ENCODE measurements around the gene ZNF629. TPM values are rescaled to one million over a fixed set of nuclear protein-coding genes. Genes with fewer than 3 reads are reported as not detected.

ZNF629 gene
- total and polyA plus RNA-seq, 2 experiments from 2014 or later, result 5.0 to 12.2 TPM

DNA sequence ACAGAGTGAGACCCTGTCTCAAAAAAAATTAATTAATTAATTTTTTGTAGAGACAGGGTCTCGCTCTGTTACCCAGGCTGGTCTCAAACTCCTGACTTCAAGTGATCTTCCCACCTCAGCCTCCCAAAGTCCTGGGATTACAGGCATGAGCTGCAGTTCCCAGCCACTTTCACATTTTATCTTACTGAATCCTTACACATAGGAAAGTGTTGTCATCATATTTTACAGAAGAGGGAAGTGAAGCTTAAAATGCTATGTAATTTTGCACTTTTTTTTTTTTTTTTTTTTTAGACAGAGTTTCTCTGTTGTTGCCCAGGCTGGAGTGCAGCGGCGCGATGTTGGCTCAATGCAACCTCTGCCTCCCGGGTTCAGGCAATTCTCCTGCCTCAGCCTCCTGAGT lies 21.1 kb upstream of the ZNF629 start:
- Histone ChIP-seq H3K4me1 (ENCODE audit: insufficient read depth) (peaks cover 10% of the 10 kb centered on the region), H2AFZ (no peak overlapping the region), H3K36me3 (ENCODE audit: low read depth) (no peaks in the 10 kb centered on the region), H3K27me3 (replicated peaks; ENCODE audit: insufficient read depth) (no peaks in the 10 kb centered on the region), H3K9ac (no peak overlapping the region), H3K27ac (no peak overlapping the region), H3K9me3 (ENCODE audit: low read depth) (no peaks in the 10 kb centered on the region), H3K79me2 (ENCODE audit: insufficient read depth) (no peaks in the 10 kb centered on the region), H3K4me3 (no peak overlapping the region), H3F3A (ENCODE audit: insufficient read depth) (peaks cover 6% of the 10 kb centered on the region), H3K4me2 (ENCODE audit: unreplicated experiment) (no peak overlapping the region), H4K20me1 (ENCODE audit: insufficient read depth) (no peaks in the 10 kb centered on the region), H3K9me2 (ENCODE audit: insufficient read depth) (no peaks in the 10 kb centered on the region)
- in situ Hi-C loops (cut with MboI), result no loop called here
- 96 to 100% methylated on average over 5 of the region's 5 CpGs for WGBS, 2 experiments (ENCODE audit: low coverage in 1 of 2, low lambda C conversion rate in 2 of 2, missing lambda C conversion rate in 2 of 2)
- DNase-seq, result no peak
- TF ChIP-seq EZH2 (IDR thresholded peaks at IDR 0.05; ENCODE audit: insufficient read depth, poor library complexity, severe bottlenecking) (no peak), EZH2phosphoT487 (IDR thresholded peaks at IDR 0.05; ENCODE audit: insufficient read depth, low read depth) (no peak)

DNA sequence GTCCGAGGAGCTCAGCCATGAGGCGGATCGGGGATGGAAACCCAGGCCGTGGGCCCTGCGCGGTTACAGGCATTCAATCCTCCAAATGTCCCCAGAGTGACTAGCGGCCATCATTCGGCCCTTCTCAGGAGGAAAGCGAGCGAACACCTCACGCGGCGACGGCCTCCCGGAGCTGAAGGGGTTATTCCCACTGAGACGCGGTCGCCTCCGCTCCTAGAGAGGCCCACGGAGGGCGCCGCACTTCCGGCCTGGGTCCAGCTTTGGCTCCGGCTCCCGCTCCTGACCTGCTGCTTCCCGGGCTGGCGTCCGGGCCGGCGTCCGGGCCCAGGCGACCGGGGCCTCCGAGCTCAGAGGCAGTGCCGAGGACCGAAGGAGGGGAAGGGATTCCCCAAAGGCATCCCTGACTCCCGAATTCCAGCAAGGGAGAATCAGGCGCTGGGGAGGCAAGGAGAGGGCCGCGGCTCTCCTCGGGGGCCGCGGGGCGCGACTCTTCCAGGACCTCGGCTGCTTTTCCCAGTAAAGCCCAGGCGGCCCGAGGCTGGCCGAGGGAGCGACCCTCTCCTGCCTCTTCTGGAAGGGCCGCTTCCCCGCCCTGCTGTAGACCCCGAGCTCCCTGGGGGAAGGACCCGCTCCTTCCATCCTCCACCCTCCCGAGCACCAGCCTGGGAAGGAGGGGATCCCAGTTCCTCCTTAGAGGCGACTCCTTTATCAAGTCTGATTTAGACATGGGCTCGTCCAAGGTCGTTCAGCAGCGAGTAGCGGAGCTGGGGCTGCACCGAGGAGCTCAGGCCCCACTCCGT lies 18.6 kb upstream of the ZNF629 start:
- 1% methylated on average over 58 to 59 of the region's 62 CpGs for WGBS, 2 experiments (ENCODE audit: low coverage in 1 of 2, low lambda C conversion rate in 2 of 2, missing lambda C conversion rate in 2 of 2)
- H2AFZ ChIP-seq, result peak overlapping the region; percentile 98
- H3K9me2 ChIP-seq (ENCODE audit: insufficient read depth), result no peaks in the 10 kb centered on the region
- no peaks in the 10 kb centered on the region for H4K20me1 ChIP-seq (ENCODE audit: insufficient read depth)
- H3K4me1 ChIP-seq (ENCODE audit: insufficient read depth), result peaks cover 10% of the 10 kb centered on the region
- in situ Hi-C loops (cut with MboI), result no loop called here
- H3K27me3 ChIP-seq (replicated peaks; ENCODE audit: insufficient read depth), result no peaks in the 10 kb centered on the region
- peaks cover 6% of the 10 kb centered on the region for H3F3A ChIP-seq (ENCODE audit: insufficient read depth)
- no peaks in the 10 kb centered on the region for H3K36me3 ChIP-seq (ENCODE audit: low read depth)
- DNase-seq, result peak; percentile 92
- no peak for TF ChIP-seq EZH2 (IDR thresholded peaks at IDR 0.05; ENCODE audit: insufficient read depth, poor library complexity, severe bottlenecking)
- TF ChIP-seq EZH2phosphoT487 (IDR thresholded peaks at IDR 0.05; ENCODE audit: insufficient read depth, low read depth), result no peak
- peak overlapping the region; percentile 80 for H3K27ac ChIP-seq
- no peaks in the 10 kb centered on the region for H3K9me3 ChIP-seq (ENCODE audit: low read depth)
- H3K4me3 ChIP-seq, result peak overlapping the region; percentile 88
- peak overlapping the region; percentile 96 for H3K4me2 ChIP-seq (ENCODE audit: unreplicated experiment)
- H3K79me2 ChIP-seq (ENCODE audit: insufficient read depth), result no peaks in the 10 kb centered on the region
- H3K9ac ChIP-seq, result peak overlapping the region; percentile 89

DNA sequence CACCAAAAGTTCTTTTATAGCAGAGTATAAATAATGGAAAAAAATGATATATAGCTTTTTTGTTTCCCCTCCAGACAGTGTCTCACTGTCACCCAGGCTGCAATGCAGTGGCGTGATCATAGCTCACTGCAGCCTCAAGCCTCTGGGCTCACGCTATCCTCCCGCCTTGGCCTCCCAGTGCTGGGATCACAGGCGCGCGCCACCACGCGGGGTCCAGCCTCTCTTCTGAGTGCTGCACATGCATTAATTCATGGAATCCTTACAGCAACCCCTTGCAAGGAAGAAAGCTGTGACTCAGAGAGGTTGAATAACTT lies 18.0 kb upstream of the ZNF629 start:
- Histone ChIP-seq H2AFZ (peak overlapping the region; percentile 98), H3K36me3 (ENCODE audit: low read depth) (no peaks in the 10 kb centered on the region), H3K9me2 (ENCODE audit: insufficient read depth) (no peaks in the 10 kb centered on the region), H3K4me3 (peak overlapping the region; percentile 88), H3K27ac (peak overlapping the region; percentile 80), H3K9me3 (ENCODE audit: low read depth) (no peaks in the 10 kb centered on the region), H3K79me2 (ENCODE audit: insufficient read depth) (no peaks in the 10 kb centered on the region), H3K9ac (peak overlapping the region; percentile 89), H4K20me1 (ENCODE audit: insufficient read depth) (no peaks in the 10 kb centered on the region), H3K27me3 (replicated peaks; ENCODE audit: insufficient read depth) (no peaks in the 10 kb centered on the region), H3K4me2 (ENCODE audit: unreplicated experiment) (peak overlapping the region; percentile 96), H3F3A (ENCODE audit: insufficient read depth) (peaks cover 6% of the 10 kb centered on the region), H3K4me1 (ENCODE audit: insufficient read depth) (peaks cover 10% of the 10 kb centered on the region)
- in situ Hi-C loops (cut with MboI), result no loop called here
- no peak for DNase-seq
- 19 to 25% methylated on average over 8 of the region's 8 CpGs for WGBS, 2 experiments (ENCODE audit: low coverage in 1 of 2, low lambda C conversion rate in 2 of 2, missing lambda C conversion rate in 2 of 2)
- TF ChIP-seq EZH2 (IDR thresholded peaks at IDR 0.05; ENCODE audit: insufficient read depth, poor library complexity, severe bottlenecking) (no peak), EZH2phosphoT487 (IDR thresholded peaks at IDR 0.05; ENCODE audit: insufficient read depth, low read depth) (no peak)

DNA sequence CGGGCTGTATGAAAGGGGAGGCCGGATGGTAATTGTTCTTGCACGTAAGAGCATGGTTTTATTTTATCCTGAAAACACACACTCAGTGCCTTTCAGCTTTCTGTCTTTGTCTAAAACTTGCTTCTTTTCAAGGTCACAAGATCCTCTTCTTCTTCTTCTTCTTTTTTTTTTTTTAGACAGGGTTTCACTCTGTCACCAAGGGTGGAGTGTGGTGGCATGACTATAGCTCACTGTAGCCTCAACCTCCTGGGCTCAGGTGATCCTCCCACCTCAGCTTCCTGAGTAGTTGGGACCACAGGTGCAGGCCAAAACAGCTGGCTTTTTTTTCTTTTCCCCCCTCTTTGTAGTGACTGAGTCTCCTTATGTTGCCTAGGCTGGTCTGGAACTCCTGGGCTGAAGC lies 15.9 kb upstream of the ZNF629 start:
- H3K27me3 ChIP-seq (replicated peaks; ENCODE audit: insufficient read depth), result no peaks in the 10 kb centered on the region
- no peak overlapping the region for H3K9ac ChIP-seq
- TF ChIP-seq EZH2phosphoT487 (IDR thresholded peaks at IDR 0.05; ENCODE audit: insufficient read depth, low read depth), result no peak
- TF ChIP-seq EZH2 (IDR thresholded peaks at IDR 0.05; ENCODE audit: insufficient read depth, poor library complexity, severe bottlenecking), result no peak
- H3K9me3 ChIP-seq (ENCODE audit: low read depth), result no peaks in the 10 kb centered on the region
- H2AFZ ChIP-seq, result no peak overlapping the region
- in situ Hi-C loops (cut with MboI), result no loop called here
- H3F3A ChIP-seq (ENCODE audit: insufficient read depth), result peaks cover 6% of the 10 kb centered on the region
- WGBS, 2 experiments (ENCODE audit: low coverage in 1 of 2, low lambda C conversion rate in 2 of 2, missing lambda C conversion rate in 2 of 2), result 61 to 78% methylated on average over 3 of the region's 3 CpGs
- H3K4me1 ChIP-seq (ENCODE audit: insufficient read depth), result peaks cover 10% of the 10 kb centered on the region
- H3K4me2 ChIP-seq (ENCODE audit: unreplicated experiment), result no peak overlapping the region
- H3K36me3 ChIP-seq (ENCODE audit: low read depth), result no peaks in the 10 kb centered on the region
- no peaks in the 10 kb centered on the region for H3K79me2 ChIP-seq (ENCODE audit: insufficient read depth)
- no peak overlapping the region for H3K4me3 ChIP-seq
- H3K9me2 ChIP-seq (ENCODE audit: insufficient read depth), result no peaks in the 10 kb centered on the region
- no peak for DNase-seq
- H3K27ac ChIP-seq, result no peak overlapping the region
- H4K20me1 ChIP-seq (ENCODE audit: insufficient read depth), result no peaks in the 10 kb centered on the region
